GM12801 (cell line): ENCODE data around the gene THSD4.

Source experiments
- CTCF ChIP-seq: IDR thresholded peaks from one replicate; pipeline ENCODE4 v1.5.1; 2011; ENCODE audit warnings: control low read depth; ENCODE audit not compliant: insufficient read length; ENCODE audit errors: extremely low read depth

The THSD4 gene

DNA sequence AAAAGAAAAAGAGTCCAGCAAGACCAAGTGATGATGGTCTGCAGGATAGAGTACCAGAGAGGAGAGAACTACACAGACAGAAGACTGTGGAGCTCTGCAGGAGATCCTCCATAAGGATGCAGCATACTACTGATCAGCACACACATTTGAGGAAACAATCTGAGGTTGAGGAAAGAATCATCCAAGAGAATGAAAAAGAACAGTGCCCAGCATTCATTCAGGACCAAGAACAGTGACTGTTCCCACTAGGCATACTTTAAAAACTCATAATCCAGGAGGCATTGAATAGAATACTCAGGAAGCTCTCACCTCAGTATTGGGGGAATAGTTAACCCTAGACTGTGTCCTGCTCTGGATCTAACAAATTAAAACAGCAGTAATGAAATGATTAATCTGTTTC is 54.9 kb downstream of the THSD4 start:
- TF ChIP-seq CTCF, result no peak

- TF ChIP-seq CTCF, result no peak
Observed at GRCh38 chr15:71171195-71171594, 55.9 kb downstream of the THSD4 start.

GRCh38 chr15:71180986-71181853 is 65.9 kb downstream of the THSD4 start:
- no peak for TF ChIP-seq CTCF

GRCh38 chr15:71182522-71182921 is 67.3 kb downstream of the THSD4 start:
- no peak for TF ChIP-seq CTCF

GRCh38 chr15:71183063-71183462 is 67.8 kb downstream of the THSD4 start:
- no peak for TF ChIP-seq CTCF

GRCh38 chr15:71185706-71186105 is 70.4 kb downstream of the THSD4 start:
- TF ChIP-seq CTCF, result no peak

- no peak for TF ChIP-seq CTCF
Observed at GRCh38 chr15:71186267-71186666, 71.0 kb downstream of the THSD4 start.
